Measurements from ENCODE around the gene LSM14A. TPM values are rescaled to one million over a fixed set of nuclear protein-coding genes. Genes with fewer than 3 reads are reported as not detected.

LSM14A gene
- total and polyA plus RNA-seq, 2 of the 13 experiments (the other 11 are each of a cell fraction or from before 2014, with no cell fraction given) = 77.0 to 83.6 TPM

GRCh38 chr19:34274827-34275625 lies 102.7 kb downstream of the LSM14A start (continued):
- TF ChIP-seq TFDP2 (CRISPR knock-in tag; IDR thresholded peaks at IDR 0.05) = no peak
- no peak for TF ChIP-seq ADNP (CRISPR knock-in tag; IDR thresholded peaks at IDR 0.05)
- no peak for TF ChIP-seq ZNF3 (CRISPR knock-in tag; IDR thresholded peaks at IDR 0.05)
- TF ChIP-seq ZNF318 (CRISPR knock-in tag; IDR thresholded peaks at IDR 0.05) = no peak
- no peak for TF ChIP-seq ZNF367 (CRISPR knock-in tag; IDR thresholded peaks at IDR 0.05; ENCODE audit: borderline replicate concordance)
